ENCODE results near the gene FHAD1.

Gene FHAD1

DNA sequence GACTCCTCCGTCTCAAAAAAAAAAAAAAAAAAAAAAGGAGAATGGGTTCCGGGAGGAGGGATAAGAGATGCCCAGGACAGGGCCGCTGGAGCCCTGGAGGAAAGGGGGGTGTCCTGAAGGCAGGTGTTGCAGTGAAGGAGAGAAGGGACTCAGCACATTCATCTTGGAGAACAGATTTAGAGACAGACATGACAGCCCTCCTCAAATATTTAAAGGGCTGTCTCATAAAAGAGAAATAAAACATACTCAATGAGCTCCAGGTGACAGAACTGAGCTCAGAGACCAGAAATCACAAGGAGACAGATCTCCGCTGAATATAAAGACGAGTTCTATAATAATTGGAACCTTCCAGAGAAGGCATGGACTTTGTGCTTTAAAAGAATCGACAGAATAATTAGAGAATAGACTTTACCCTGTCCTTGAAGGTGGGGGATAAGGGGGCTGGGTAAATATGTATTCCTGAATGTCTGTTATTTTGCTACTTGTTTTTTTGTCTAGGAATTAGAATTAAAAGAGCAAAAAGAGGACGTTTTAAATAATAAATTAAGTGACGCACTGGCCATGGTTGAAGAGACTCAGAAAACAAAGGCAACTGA lies 110.7 kb downstream of the FHAD1 start:
- Histone ChIP-seq H3K4me3 (ENCODE audit: low read length) (no peak overlapping the region), H3K4me1 (ENCODE audit: control insufficient read depth, low read length) (no peaks in the 10 kb centered on the region), H3F3A (ENCODE audit: control insufficient read depth, insufficient read depth) (no peaks in the 10 kb centered on the region), H3K4me2 (ENCODE audit: low read length) (no peak overlapping the region), H3K27ac (ENCODE audit: low read depth, low read length) (no peak overlapping the region), H3K9me2 (replicated peaks; ENCODE audit: control insufficient read depth, low read length) (no peaks in the 10 kb centered on the region), H3K9me3 (ENCODE audit: control insufficient read depth, insufficient read depth, low read length) (no peaks in the 10 kb centered on the region), H3K79me2 (ENCODE audit: control insufficient read depth, low read length) (no peaks in the 10 kb centered on the region), H4K20me1 (ENCODE audit: control insufficient read depth, insufficient read depth, low read depth, low read length) (no peaks in the 10 kb centered on the region), H3K27me3 (ENCODE audit: control insufficient read depth, low read length) (no peaks in the 10 kb centered on the region), H3K36me3 (ENCODE audit: control insufficient read depth, low read length) (no peaks in the 10 kb centered on the region)
- no peak for TF ChIP-seq CTCF (IDR thresholded peaks at IDR 0.05; ENCODE audit: low read depth, low read length, poor library complexity, severe bottlenecking)
- no peak for TF ChIP-seq EZH2phosphoT487 (IDR thresholded peaks at IDR 0.05; ENCODE audit: borderline replicate concordance, low read length)

- no peaks in the 10 kb centered on the region for H3K79me2 ChIP-seq (ENCODE audit: control insufficient read depth, low read length)
- no peaks in the 10 kb centered on the region for H4K20me1 ChIP-seq (ENCODE audit: control insufficient read depth, insufficient read depth, low read depth, low read length)
- no peak overlapping the region for H3K27ac ChIP-seq (ENCODE audit: low read depth, low read length)
- H3K4me2 ChIP-seq (ENCODE audit: low read length), result no peak overlapping the region
- TF ChIP-seq CTCF (IDR thresholded peaks at IDR 0.05; ENCODE audit: low read depth, low read length, poor library complexity, severe bottlenecking) (no peak), EZH2phosphoT487 (IDR thresholded peaks at IDR 0.05; ENCODE audit: borderline replicate concordance, low read length) (no peak)
- no peaks in the 10 kb centered on the region for H3K4me1 ChIP-seq (ENCODE audit: control insufficient read depth, low read length)
- H3K4me3 ChIP-seq (ENCODE audit: low read length), result no peak overlapping the region
- H3K9me3 ChIP-seq (ENCODE audit: control insufficient read depth, insufficient read depth, low read length), result no peaks in the 10 kb centered on the region
- no peaks in the 10 kb centered on the region for H3K9me2 ChIP-seq (replicated peaks; ENCODE audit: control insufficient read depth, low read length)
- no peaks in the 10 kb centered on the region for H3K36me3 ChIP-seq (ENCODE audit: control insufficient read depth, low read length)
- H3K27me3 ChIP-seq (ENCODE audit: control insufficient read depth, low read length), result no peaks in the 10 kb centered on the region
- H3F3A ChIP-seq (ENCODE audit: control insufficient read depth, insufficient read depth), result no peaks in the 10 kb centered on the region
Measured at GRCh38 chr1:15358565-15359133, 111.6 kb downstream of the FHAD1 start.

DNA sequence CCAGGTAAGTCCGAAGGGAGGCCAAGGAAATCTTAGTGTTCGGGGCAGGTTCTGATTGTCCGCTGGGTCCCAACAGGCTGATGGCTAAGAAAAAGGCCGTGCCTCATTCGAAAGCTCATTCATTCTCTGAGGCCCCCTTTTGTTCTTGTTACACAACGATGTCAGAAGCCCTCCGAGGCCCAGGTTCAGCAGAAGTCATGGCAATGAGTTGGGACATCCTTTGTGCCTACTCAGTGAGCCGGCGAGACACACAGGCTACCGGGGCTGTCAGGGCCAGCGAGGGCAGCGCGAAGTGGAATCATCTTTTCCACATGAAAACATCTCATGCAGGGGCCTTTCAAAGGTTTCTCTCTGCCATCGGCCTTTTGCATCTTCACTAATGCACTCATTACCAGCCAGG lies 113.7 kb downstream of the FHAD1 start:
- no peak for TF ChIP-seq EZH2phosphoT487 (IDR thresholded peaks at IDR 0.05; ENCODE audit: borderline replicate concordance, low read length)
- TF ChIP-seq CTCF (IDR thresholded peaks at IDR 0.05; ENCODE audit: low read depth, low read length, poor library complexity, severe bottlenecking), result no peak
- H3K4me1 ChIP-seq (ENCODE audit: control insufficient read depth, low read length), result no peaks in the 10 kb centered on the region
- H3K27me3 ChIP-seq (ENCODE audit: control insufficient read depth, low read length), result no peaks in the 10 kb centered on the region
- no peak overlapping the region for H3K4me2 ChIP-seq (ENCODE audit: low read length)
- no peak overlapping the region for H3K27ac ChIP-seq (ENCODE audit: low read depth, low read length)
- no peaks in the 10 kb centered on the region for H3K9me3 ChIP-seq (ENCODE audit: control insufficient read depth, insufficient read depth, low read length)
- H3F3A ChIP-seq (ENCODE audit: control insufficient read depth, insufficient read depth), result no peaks in the 10 kb centered on the region
- H3K4me3 ChIP-seq (ENCODE audit: low read length), result no peak overlapping the region
- no peaks in the 10 kb centered on the region for H3K9me2 ChIP-seq (replicated peaks; ENCODE audit: control insufficient read depth, low read length)
- no peaks in the 10 kb centered on the region for H3K36me3 ChIP-seq (ENCODE audit: control insufficient read depth, low read length)
- no peaks in the 10 kb centered on the region for H3K79me2 ChIP-seq (ENCODE audit: control insufficient read depth, low read length)
- H4K20me1 ChIP-seq (ENCODE audit: control insufficient read depth, insufficient read depth, low read depth, low read length), result no peaks in the 10 kb centered on the region
